ENCODE results near the gene ISOC2. TPM values are rescaled to one million over a fixed set of nuclear protein-coding genes. Genes with fewer than 3 reads are reported as not detected.

The ISOC2 gene
- total and polyA plus RNA-seq, 9 of the 15 experiments (the other 6 are each of a cell fraction or from before 2014, with no cell fraction given), result 1.2 to 229 (median 58.3) TPM

GRCh38 chr19:55418185-55418584 lies 43.3 kb downstream of the ISOC2 start (continued):
- TF ChIP-seq RAD21 (CRISPR knock-in tag; conservative IDR thresholded peaks at IDR 0.05 in 1 of 2, IDR thresholded peaks at IDR 0.05 in 1 of 2), result peak; percentile 81 to 91
- no peak for TF ChIP-seq EZH2 (IDR thresholded peaks at IDR 0.05; ENCODE audit: borderline replicate concordance, low read depth, low read length)
- peak; percentile 67 for TF ChIP-seq MGA (IDR thresholded peaks at IDR 0.05)
- no peak for TF ChIP-seq CCNT2 (IDR thresholded peaks at IDR 0.05; ENCODE audit: borderline replicate concordance, extremely low read depth, insufficient read length, low read depth, low read length)
- TF ChIP-seq CC2D1A (IDR thresholded peaks at IDR 0.05), result peak; percentile 35; the same call in 1 of the 2 replicates
- TF ChIP-seq ZBTB33 (CRISPR knock-in tag; IDR thresholded peaks at IDR 0.05), result peak; percentile 47; the same call in 1 of the 2 replicates
- no peak for TF ChIP-seq CEBPG (CRISPR knock-in tag; IDR thresholded peaks at IDR 0.05)
- TF ChIP-seq CEBPG (tag; conservative IDR thresholded peaks at IDR 0.05 in 1 of 2, IDR thresholded peaks at IDR 0.05 in 1 of 2), result no peak
- TF ChIP-seq CBFB (CRISPR knock-in tag; IDR thresholded peaks at IDR 0.05), result 0 out of 2 replicates have a peak, but pooled peaks have one; percentile 25
- TF ChIP-seq NFIX (CRISPR knock-in tag; IDR thresholded peaks at IDR 0.05; ENCODE audit: low read depth), result no peak
- no peak for TF ChIP-seq CBFA2T2 (conservative IDR thresholded peaks at IDR 0.05)
- no peak for TF ChIP-seq CBX3 (IDR thresholded peaks at IDR 0.05; ENCODE audit: borderline replicate concordance in 1 of 2, low read length in 2 of 2)
